CD4-positive, alpha-beta T cell treated with Interleukin-12 subunit alpha and Interleukin-12 subunit beta, for 1 hour (primary cell): ENCODE data around the gene ABCC3.
"Not testable (repeated sequence)": the region's sequence is repeated elsewhere in the genome, so short reads cannot be mapped to it uniquely, and the experiment has no call there.

ENCODE experiments used
- DNase-seq: peaks from one replicate; pipeline ENCODE4 v3.0.0-alpha.2; 2020

ABCC3 gene

GRCh38 chr17:50672071-50672470, 37.4 kb downstream of the ABCC3 start:
- DNase-seq, result no peak

DNA sequence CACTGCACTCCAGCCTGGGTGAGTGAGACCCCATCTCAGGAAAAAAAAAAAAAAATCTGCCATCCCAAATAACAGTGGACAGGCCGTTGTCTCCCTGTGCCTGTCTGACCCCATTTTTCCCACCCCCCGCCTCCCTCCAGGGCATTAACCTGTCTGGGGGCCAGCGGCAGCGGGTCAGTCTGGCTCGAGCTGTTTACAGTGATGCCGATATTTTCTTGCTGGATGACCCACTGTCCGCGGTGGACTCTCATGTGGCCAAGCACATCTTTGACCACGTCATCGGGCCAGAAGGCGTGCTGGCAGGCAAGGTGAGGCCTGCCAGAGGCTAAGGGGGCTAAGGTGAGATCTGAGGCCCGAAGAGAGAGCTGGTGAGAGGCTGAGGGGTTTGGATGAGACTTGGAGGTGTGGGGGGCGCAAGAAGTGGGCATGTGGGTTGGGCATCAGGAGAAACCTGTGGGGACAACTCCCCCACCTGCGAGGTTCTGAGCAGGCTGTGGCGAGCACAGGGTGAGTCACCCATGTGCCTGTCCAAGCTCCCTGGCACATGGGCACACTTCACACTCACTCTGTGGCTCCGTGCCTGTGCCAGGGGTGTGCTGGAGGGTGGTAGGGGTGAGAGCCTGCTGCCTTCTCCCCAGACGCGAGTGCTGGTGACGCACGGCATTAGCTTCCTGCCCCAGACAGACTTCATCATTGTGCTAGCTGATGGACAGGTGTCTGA, 38.3 kb downstream of the ABCC3 start:
- DNase-seq, result no peak

GRCh38 chr17:50675190-50675589, 40.5 kb downstream of the ABCC3 start:
- DNase-seq, result no peak

- DNase-seq, result no peak
Observed at GRCh38 chr17:50675627-50676026, 40.9 kb downstream of the ABCC3 start.

GRCh38 chr17:50676065-50676975, 41.6 kb downstream of the ABCC3 start:
- DNase-seq, result no peak

GRCh38 chr17:50677851-50678375, 43.2 kb downstream of the ABCC3 start:
- DNase-seq, result no peak

- DNase-seq, result no peak
Observed at GRCh38 chr17:50679008-50679544, 44.4 kb downstream of the ABCC3 start.

GRCh38 chr17:50680126-50680525, 45.4 kb downstream of the ABCC3 start:
- no peak for DNase-seq

DNA sequence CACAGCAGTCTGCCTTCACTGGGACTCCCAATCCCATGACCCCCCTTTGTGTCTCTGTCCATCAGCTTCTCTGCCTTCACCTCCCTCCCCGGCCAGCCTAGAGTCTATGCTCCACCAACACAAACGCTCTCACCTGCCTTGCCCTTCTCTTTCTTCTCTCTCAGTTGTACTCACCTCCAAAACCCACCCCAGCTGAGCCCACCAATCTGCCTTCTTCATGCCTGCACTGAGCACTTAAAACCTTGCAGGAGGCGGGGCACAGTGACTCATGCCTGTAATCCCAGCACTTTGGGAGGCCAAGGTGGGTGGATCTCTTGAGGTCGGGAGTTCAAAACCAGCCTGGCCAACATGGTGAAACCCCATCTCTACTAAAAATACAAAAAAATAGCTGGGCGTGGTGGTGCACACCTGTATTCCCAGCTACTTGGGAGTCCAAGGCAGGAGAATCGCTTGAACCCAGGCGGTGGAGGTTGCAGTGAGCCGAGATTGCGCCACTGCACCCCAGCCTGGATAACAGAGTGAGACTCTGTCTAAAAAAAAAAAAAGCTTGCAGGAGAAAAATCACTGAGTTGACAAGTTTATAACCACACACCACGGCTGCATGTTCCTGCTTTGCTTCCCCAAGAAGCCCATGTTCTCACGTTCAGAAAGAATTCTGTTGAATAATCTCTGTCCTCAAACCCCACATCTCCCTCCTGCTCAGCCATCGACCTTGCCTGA, 46.0 kb downstream of the ABCC3 start:
- DNase-seq, result not testable (repeated sequence)

- DNase-seq, result no peak
Observed at GRCh38 chr17:50681263-50682200, 46.9 kb downstream of the ABCC3 start.

DNA sequence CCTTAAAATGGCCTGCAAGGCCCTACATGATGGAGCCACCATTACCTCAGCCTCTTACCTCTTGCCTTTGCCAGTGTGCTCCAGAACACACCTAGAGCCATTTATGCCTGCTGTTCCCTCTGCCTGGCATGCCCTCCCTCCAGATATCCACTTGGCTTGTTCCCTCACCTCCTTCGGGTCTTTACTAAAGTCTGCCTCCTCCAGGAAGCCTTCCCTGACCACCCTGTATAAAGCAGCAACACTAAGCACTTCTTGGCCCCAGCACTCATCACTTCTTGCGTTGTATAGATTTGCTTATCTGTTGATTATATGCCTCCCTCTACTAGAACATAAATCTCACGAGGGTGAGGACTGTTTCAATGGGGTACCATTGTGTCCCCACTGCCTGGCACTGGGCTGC, 47.8 kb downstream of the ABCC3 start:
- no peak for DNase-seq

DNA sequence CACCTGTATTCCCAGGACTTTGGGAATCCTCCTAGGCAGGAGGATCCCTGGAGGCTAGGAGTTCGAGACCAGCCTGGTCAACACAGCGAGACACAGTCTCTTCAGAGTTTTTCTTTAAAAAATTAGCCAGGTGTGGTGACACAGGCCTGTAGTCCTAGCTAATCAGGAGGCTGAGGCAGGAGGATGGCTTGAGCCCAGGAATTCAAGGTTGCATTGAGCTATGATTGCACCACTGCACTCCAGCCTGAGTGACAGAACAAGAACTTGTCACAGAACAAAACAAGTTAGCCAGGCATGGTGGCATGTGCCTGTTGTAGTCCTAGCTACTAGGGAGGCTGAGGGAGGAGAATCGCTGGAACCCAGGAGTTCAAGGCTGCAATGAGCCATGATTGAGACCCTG, 48.3 kb downstream of the ABCC3 start:
- no peak for DNase-seq

DNA sequence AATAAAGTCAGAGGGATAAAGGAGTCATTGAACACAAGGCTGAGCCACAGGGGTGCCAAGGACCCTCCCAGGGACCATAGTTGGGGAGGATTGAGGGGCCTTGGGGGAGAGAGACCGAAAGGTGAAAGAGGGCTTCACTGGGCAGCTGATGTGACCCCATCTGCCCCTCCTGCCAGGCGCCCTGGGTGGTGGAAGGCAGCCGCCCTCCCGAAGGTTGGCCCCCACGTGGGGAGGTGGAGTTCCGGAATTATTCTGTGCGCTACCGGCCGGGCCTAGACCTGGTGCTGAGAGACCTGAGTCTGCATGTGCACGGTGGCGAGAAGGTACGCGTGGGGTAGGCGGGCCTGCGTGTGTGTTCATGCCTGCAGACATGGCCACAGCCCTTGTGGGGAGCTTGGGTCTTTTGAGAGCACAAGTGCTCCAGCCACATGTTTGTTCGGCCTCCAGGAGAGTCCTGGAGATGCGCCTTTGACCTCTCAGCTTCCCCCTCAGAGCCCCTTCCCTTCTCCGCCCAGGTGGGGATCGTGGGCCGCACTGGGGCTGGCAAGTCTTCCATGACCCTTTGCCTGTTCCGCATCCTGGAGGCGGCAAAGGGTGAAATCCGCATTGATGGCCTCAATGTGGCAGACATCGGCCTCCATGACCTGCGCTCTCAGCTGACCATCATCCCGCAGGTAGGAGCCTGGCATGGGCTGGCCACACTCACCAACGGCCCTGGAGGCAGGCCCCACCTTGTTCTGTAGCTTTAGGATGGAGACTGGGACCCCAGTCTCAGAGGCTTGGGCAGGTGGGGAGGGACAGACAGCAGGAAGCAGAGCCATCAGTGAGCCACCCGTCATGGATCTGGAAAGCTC, 49.0 kb downstream of the ABCC3 start:
- DNase-seq, result no peak

DNA sequence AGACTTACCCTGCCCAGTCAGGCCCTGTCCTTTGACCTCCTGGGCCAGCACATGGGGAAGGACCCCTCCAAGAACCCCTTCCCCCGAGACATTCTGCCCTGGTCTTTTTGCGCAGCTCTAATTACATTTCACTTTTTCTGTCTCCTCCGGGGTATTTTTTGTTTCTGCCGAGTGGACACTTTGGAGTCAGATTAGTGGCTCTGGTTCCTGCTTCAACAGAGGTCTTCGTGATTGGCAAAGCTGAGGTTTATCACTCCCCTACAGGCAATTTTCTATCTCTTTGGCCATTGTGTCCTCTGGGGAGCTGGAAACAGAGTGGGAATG, 49.6 kb downstream of the ABCC3 start:
- no peak for DNase-seq

GRCh38 chr17:50684612-50685333, 50.1 kb downstream of the ABCC3 start:
- no peak for DNase-seq

- DNase-seq, result no peak
Observed at GRCh38 chr17:50685334-50685665, 50.6 kb downstream of the ABCC3 start.

DNA sequence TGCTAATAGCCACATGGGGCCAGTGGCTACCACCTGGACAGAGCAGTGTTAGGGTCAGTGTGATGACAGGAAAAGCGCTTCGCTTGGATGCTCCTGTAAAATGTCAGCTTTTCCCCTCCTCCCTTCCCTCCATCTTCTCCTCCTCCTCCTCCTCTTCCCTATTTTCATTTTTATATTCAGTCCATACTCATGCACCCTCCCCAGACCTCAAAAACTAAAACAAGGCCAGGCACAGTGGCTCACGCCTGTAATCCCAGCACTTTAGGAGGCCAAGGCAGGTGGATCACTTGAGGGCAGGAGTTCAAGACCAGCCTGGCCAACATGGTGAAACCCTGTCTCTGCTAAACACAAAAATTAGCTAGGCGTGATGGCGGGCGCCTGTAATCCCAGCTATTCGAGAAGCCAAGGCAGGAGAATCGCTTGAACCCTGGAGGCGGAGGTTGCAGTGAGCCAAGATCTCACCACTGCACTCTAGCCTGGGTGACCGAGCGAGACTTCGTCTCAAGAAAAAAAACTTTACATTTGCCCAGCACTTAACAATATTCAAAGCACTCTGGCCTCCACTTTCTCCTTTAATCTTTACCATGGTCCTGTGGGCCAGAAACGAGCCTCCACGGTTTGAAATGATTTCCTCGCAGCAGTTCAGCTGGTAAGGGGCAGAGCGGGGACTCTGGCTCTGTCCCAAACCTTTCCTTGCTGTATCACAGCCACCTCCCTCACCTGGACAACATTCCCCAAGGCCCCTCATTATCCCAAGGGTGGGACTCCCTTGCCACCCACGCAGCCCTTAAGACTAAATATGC, 51.2 kb downstream of the ABCC3 start:
- no peak for DNase-seq

DNA sequence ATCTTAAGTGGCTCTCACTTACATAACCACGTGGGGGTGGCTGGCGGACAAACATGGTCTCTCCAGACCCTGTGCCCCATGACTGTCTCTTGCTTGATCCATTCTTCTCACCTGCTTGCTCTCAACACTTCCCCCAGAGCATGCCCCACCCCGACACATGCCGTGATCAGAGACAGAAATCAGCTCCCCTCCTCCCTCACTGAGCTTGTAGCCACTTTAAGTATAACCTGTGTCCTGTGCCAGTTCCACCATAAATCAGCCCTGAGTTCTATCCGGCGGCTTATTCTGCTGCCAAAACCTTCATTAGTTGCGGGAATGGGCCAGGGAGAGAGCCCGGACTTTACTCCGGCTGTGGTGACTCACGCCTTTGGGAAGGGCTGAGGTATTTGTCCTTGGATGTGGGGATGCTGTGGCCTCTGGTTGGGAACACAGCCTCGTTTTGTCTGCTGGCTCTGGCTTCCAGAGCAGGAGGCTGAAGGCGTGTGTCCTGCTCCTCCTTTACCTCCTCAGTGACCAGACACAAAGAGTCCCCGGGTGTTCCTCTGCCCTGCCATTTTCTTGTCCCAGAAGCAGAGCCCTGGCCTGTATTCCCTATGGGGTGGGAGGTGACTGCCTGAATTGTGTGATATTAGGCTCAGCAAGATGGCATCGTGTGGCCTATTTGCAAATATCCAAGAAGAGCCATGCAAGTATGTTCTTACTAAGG, 52.0 kb downstream of the ABCC3 start:
- no peak for DNase-seq
